HepG2 (cell line): ENCODE results near the gene SOST. TPM values are rescaled to one million over a fixed set of nuclear protein-coding genes. Genes with fewer than 3 reads are reported as not detected.

Experiments used
- ATF7-NPFF ChIP-seq: sonication (generic); formaldehyde crosslinking; IDR thresholded peaks from 2 replicates; pipeline ENCODE4 v1.8.1; 2023; ENCODE audit warnings: mild to moderate bottlenecking, low read depth, missing genetic modification reagents, moderate library complexity
- BRCA1 ChIP-seq: sonication (generic); formaldehyde crosslinking; IDR thresholded peaks from 2 replicates; pipeline ENCODE4 v1.4.0; 2020; ENCODE audit warnings: missing genetic modification reagents
- CCDC6 ChIP-seq: sonication (generic); formaldehyde crosslinking; IDR thresholded peaks from 2 replicates; pipeline ENCODE4 v1.8.1; 2022; ENCODE audit warnings: mild to moderate bottlenecking, missing genetic modification reagents, moderate library complexity
- CENPT ChIP-seq: sonication (generic); formaldehyde crosslinking; IDR thresholded peaks from 2 replicates; pipeline ENCODE4 v1.8.0; 2022; ENCODE audit warnings: low read depth, mild to moderate bottlenecking, moderate library complexity, missing genetic modification reagents
- DNMT1 ChIP-seq: sonication (generic); formaldehyde crosslinking; IDR thresholded peaks from 2 replicates; pipeline ENCODE4 v1.5.1; 2020; ENCODE audit warnings: mild to moderate bottlenecking, missing genetic modification reagents
- GFI1 ChIP-seq: sonication (generic); formaldehyde crosslinking; IDR thresholded peaks from 2 replicates; pipeline ENCODE4 v1.5.0; 2020; ENCODE audit warnings: missing genetic modification reagents, mild to moderate bottlenecking, borderline replicate concordance
- HNF4G ChIP-seq, 2 experiments: sonication (generic) in 1 of 2; formaldehyde crosslinking in 1 of 2; IDR thresholded peaks; 2 replicates each; pipeline versions ENCODE4 v1.4.0 to v1.6.1; 2011 to 2020; ENCODE audit warnings: borderline replicate concordance in 2 of 2, low read depth in 2 of 2, mild to moderate bottlenecking in 2 of 2, low read length in 1 of 2, missing genetic modification reagents in 1 of 2, moderate library complexity in 1 of 2
- HOXD1 ChIP-seq: sonication (generic); formaldehyde crosslinking; IDR thresholded peaks from 2 replicates; pipeline ENCODE4 v1.5.0; 2020; ENCODE audit warnings: missing genetic modification reagents
- MAF1 ChIP-seq: sonication (generic); formaldehyde crosslinking; IDR thresholded peaks from 2 replicates; pipeline ENCODE4 v1.5.0; 2020; ENCODE audit warnings: missing genetic modification reagents, borderline replicate concordance
- MAFF ChIP-seq: IDR thresholded peaks from 2 replicates; pipeline ENCODE4 v1.6.1; 2011; ENCODE audit warnings: low read depth, low read length, improper control_type of control experiment
- MXD4 ChIP-seq: IDR thresholded peaks from 2 replicates; pipeline ENCODE4 v1.6.1; 2016; ENCODE audit warnings: mild to moderate bottlenecking, missing biosample characterization, missing genetic modification reagents
- SALL1 ChIP-seq: sonication (generic); formaldehyde crosslinking; IDR thresholded peaks from 2 replicates; pipeline ENCODE4 v1.8.0; 2022; ENCODE audit warnings: mild to moderate bottlenecking, missing genetic modification reagents
- SP140L ChIP-seq: sonication (generic); formaldehyde crosslinking; IDR thresholded peaks from 2 replicates; pipeline ENCODE4 v1.4.0; 2020; ENCODE audit warnings: missing genetic modification reagents, borderline replicate concordance
- SP2 ChIP-seq: sonication (generic); formaldehyde crosslinking; IDR thresholded peaks from 2 replicates; pipeline ENCODE4 v1.5.1; 2020; ENCODE audit warnings: mild to moderate bottlenecking, missing genetic modification reagents
- YY1 ChIP-seq: IDR thresholded peaks from 2 replicates; pipeline ENCODE4 v1.6.1; 2011; ENCODE audit warnings: low read length, low read depth, moderate library complexity, mild to moderate bottlenecking; ENCODE audit not compliant: insufficient read depth, insufficient replicate concordance
- ZNF121 ChIP-seq: sonication (generic); formaldehyde crosslinking; IDR thresholded peaks from 2 replicates; pipeline ENCODE4 v1.5.0; 2020; ENCODE audit warnings: mild to moderate bottlenecking, missing genetic modification reagents
- ZNF318 ChIP-seq: sonication (generic); formaldehyde crosslinking; IDR thresholded peaks from 2 replicates; pipeline ENCODE4 v1.4.0; 2020; ENCODE audit warnings: mild to moderate bottlenecking, missing genetic modification reagents
- polyA plus RNA-seq, 8 experiments: library from polyadenylated mRNA; depleted of rRNA in 3 of 8; stranded (reverse) in 7 of 8; unstranded in 1 of 8; fragments of >200 nt; fragmentation: Illumina TruSeq in 4 of 8; extraction: Trizol in 4 of 8; gene quantifications; 2 replicates each; pipeline versions ENCODE4 v1.2.1 to v1.2.3, GENCODE V29; 2011 to 2016; ENCODE audit warnings: low read depth in 4 of 8, missing spikeins in 1 of 8, mixed read lengths in 1 of 8; ENCODE audit not compliant: insufficient read depth in 1 of 8
- total RNA-seq, 5 experiments: library from RNA; depleted of rRNA; stranded (reverse); fragments of >200 nt; fragmentation: Illumina TruSeq; extraction: Trizol; gene quantifications; 2 replicates each; pipeline ENCODE4 v1.2.3, GENCODE V29; 2016; ENCODE audit warnings: low read depth in 1 of 5
- TF ChIP-seq, protein P1 (sequence below): sonication (generic); formaldehyde crosslinking; IDR thresholded peaks from 2 replicates; pipeline ENCODE4 v1.4.0; 2020; ENCODE audit warnings: missing genetic modification reagents

Gene SOST
- total and polyA plus RNA-seq, 2 of the 13 experiments (the other 11 are each of a cell fraction or from before 2014, with no cell fraction given), result not detected

DNA sequence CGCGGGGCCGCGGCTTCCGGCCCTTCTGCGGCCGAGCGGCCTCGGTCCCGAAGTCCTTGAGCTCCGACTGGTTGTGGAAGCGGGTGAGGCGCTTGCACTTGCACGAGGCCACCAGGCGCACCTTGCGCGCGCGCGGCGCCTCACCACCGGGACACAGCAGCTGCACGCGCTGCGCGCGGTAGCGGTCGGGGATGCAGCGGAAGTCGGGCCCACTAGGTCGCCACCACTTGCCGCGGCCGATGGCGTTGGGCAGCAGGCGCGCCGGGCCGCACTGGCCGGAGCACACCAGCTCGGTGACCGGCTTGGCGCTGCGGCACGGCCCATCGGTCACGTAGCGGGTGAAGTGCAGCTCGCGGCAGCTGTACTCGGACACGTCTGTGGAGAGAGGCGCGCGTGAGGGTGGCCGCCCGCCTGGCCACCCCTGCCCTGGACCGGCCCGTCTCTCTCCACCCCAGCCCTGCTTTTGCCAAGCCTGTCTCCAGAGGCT is 3.2 kb downstream of the SOST start (continued):
- TF ChIP-seq ZNF318 (CRISPR knock-in tag), result no peak
- TF ChIP-seq CENPT (CRISPR knock-in tag), result no peak
- no peak for TF ChIP-seq MAFF
- no peak for TF ChIP-seq HNF4G (IDR thresholded peaks at IDR 0.05; ENCODE audit: borderline replicate concordance, low read depth, low read length)
- no peak for TF ChIP-seq HNF4G (CRISPR knock-in tag; IDR thresholded peaks at IDR 0.05; ENCODE audit: borderline replicate concordance, low read depth)
- TF ChIP-seq MXD4, result no peak
- no peak for TF ChIP-seq ZNF121 (CRISPR knock-in tag)
- no peak for TF ChIP-seq HOXD1 (CRISPR knock-in tag)
- TF ChIP-seq YY1, result no peak
- 0 out of 2 replicates have a peak, but pooled peaks have one; percentile 43 for TF ChIP-seq SALL1 (CRISPR knock-in tag)
- no peak for TF ChIP-seq MAF1
- TF ChIP-seq SP140L, result no peak
- TF ChIP-seq DNMT1 (CRISPR knock-in tag), result 0 out of 2 replicates have a peak, but pooled peaks have one; percentile 18
- no peak for TF ChIP-seq BRCA1
- no peak for TF ChIP-seq GFI1 (CRISPR knock-in tag)
- TF ChIP-seq SP2, result no peak
- peak; percentile 77; the same call in 1 of the 2 replicates for TF ChIP-seq ATF7-NPFF (CRISPR knock-in tag)
- TF ChIP-seq CCDC6, result no peak
- TF ChIP-seq, protein P1, sequence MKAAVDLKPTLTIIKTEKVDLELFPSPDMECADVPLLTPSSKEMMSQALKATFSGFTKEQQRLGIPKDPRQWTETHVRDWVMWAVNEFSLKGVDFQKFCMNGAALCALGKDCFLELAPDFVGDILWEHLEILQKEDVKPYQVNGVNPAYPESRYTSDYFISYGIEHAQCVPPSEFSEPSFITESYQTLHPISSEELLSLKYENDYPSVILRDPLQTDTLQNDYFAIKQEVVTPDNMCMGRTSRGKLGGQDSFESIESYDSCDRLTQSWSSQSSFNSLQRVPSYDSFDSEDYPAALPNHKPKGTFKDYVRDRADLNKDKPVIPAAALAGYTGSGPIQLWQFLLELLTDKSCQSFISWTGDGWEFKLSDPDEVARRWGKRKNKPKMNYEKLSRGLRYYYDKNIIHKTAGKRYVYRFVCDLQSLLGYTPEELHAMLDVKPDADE (CRISPR knock-in tag), result no peak
